Keratinocyte (primary cell): ENCODE data around the gene PTGDS. TPM values are rescaled to one million over a fixed set of nuclear protein-coding genes. Genes with fewer than 3 reads are reported as not detected.

Source experiments
- DNase-seq: peaks from one replicate; pipeline ENCODE4 v3.0.0-alpha.2; 2011; ENCODE audit warnings: low read depth, missing footprints, low spot score
- FAIRE-seq: peaks from 2 replicates; lab custom pipeline; 2011; peaks lifted over from hg19 to GRCh38; lab: Jason Lieb, UNC
- H2AFZ ChIP-seq: 2 replicates; pipeline ENCODE4 v1.6.0; 2012; ENCODE audit warnings: low read length, control low read depth, inconsistent platforms; ENCODE audit not compliant: control insufficient read depth
- H3K27ac ChIP-seq: 2 replicates; pipeline ENCODE4 v1.5.1; 2011; ENCODE audit warnings: low read length; ENCODE audit not compliant: control insufficient read depth, insufficient read depth
- H3K27me3 ChIP-seq: 3 replicates; pipeline ENCODE4 v1.6.0; 2011; ENCODE audit warnings: low read length; ENCODE audit not compliant: control insufficient read depth, insufficient read depth; ENCODE audit errors: extremely low read depth
- H3K36me3 ChIP-seq, 2 experiments: 2 replicates in 1 of 2; 3 replicates in 1 of 2; pipeline ENCODE4 v1.5.1; 2011; ENCODE audit warnings: low read length in 2 of 2, mild to moderate bottlenecking in 1 of 2; ENCODE audit not compliant: control insufficient read depth in 2 of 2, insufficient read depth in 2 of 2; ENCODE audit errors: extremely low read depth in 1 of 2
- H3K4me1 ChIP-seq: 3 replicates; pipeline ENCODE4 v1.5.1; 2011; ENCODE audit warnings: low read length; ENCODE audit not compliant: control insufficient read depth, insufficient read depth; ENCODE audit errors: extremely low read depth
- H3K4me2 ChIP-seq: 3 replicates; pipeline ENCODE4 v1.6.0; 2011; ENCODE audit warnings: low read depth, low read length; ENCODE audit not compliant: control insufficient read depth, insufficient read depth; ENCODE audit errors: extremely low read depth
- H3K4me3 ChIP-seq, 3 experiments: fragments of 200-600 bp in 1 of 3; sonication (generic) in 1 of 3; 2 replicates in 2 of 3; 3 replicates in 1 of 3; pipeline ENCODE4 v1.5.1; 2011 to 2016; ENCODE audit warnings: low read length in 3 of 3, mild to moderate bottlenecking in 3 of 3, control low read depth in 2 of 3, inconsistent platforms in 1 of 3, low read depth in 1 of 3, mixed read lengths in 1 of 3, mixed run types in 1 of 3, moderate library complexity in 1 of 3; ENCODE audit not compliant: control insufficient read depth in 2 of 3, insufficient read depth in 2 of 3; ENCODE audit errors: extremely low read depth in 1 of 3
- H3K79me2 ChIP-seq: 2 replicates; pipeline ENCODE4 v1.6.0; 2012; ENCODE audit warnings: low read length; ENCODE audit not compliant: control insufficient read depth, insufficient read depth
- H3K9ac ChIP-seq: 3 replicates; pipeline ENCODE4 v1.6.0; 2011; ENCODE audit warnings: low read length; ENCODE audit not compliant: control insufficient read depth, insufficient read depth; ENCODE audit errors: extremely low read depth
- H3K9me1 ChIP-seq: 3 replicates; pipeline ENCODE4 v1.6.0; 2011; ENCODE audit warnings: low read length; ENCODE audit not compliant: control insufficient read depth, insufficient read depth; ENCODE audit errors: extremely low read depth
- H3K9me3 ChIP-seq: 2 replicates; pipeline ENCODE4 v1.5.1; 2012; ENCODE audit warnings: low read depth, low read length; ENCODE audit not compliant: control insufficient read depth
- H4K20me1 ChIP-seq: 3 replicates; pipeline ENCODE4 v1.6.0; 2011; ENCODE audit warnings: low read length; ENCODE audit not compliant: control insufficient read depth, insufficient read depth; ENCODE audit errors: extremely low read depth
- EZH2 ChIP-seq: IDR thresholded peaks from one replicate; pipeline ENCODE4 v1.6.1; 2012; ENCODE audit warnings: inconsistent platforms, mild to moderate bottlenecking, low read length, moderate library complexity
- dilution Hi-C: fragments of 300-500 bp; cut with MboI; formaldehyde crosslinking; loops from one replicate; pipeline ENCODE4 v1.7.0; 2020; ENCODE audit warnings: low sequenced_read_pairs; ENCODE audit not compliant: extremely low pct_ligation_motif_present
- polyA plus RNA-seq, 5 experiments: library from polyadenylated mRNA; depleted of rRNA in 3 of 5; stranded (reverse) in 3 of 5; stranded (forward) in 1 of 5; unstranded in 1 of 5; fragments of >200 nt; gene quantifications; 1 replicate in 1 of 5; 2 replicates in 3 of 5; 3 replicates in 1 of 5; pipeline versions ENCODE4 v1.2.1 to v1.2.3, GENCODE V29; 2011 to 2012; ENCODE audit warnings: missing spikeins in 2 of 5, low read depth in 1 of 5, low replicate concordance in 1 of 5
- TF ChIP-seq, protein P1 (sequence below), 3 experiments: IDR thresholded peaks in 1 of 3; conservative IDR thresholded peaks in 1 of 3; optimal IDR thresholded peaks in 1 of 3; 2 replicates in 2 of 3; 3 replicates in 1 of 3; pipeline versions ENCODE3 to v1.5.1; 2011; ENCODE audit warnings: low read length in 3 of 3, mild to moderate bottlenecking in 3 of 3, moderate library complexity in 2 of 3, control low read depth in 1 of 3, inconsistent platforms in 1 of 3; ENCODE audit not compliant: insufficient read depth in 2 of 3; ENCODE audit errors: extremely low read depth in 1 of 3

PTGDS gene
- polyA plus RNA-seq, 1 donor (not counting 4 experiments of a cell fraction or from before 2014, with no cell fraction given): not detected

DNA sequence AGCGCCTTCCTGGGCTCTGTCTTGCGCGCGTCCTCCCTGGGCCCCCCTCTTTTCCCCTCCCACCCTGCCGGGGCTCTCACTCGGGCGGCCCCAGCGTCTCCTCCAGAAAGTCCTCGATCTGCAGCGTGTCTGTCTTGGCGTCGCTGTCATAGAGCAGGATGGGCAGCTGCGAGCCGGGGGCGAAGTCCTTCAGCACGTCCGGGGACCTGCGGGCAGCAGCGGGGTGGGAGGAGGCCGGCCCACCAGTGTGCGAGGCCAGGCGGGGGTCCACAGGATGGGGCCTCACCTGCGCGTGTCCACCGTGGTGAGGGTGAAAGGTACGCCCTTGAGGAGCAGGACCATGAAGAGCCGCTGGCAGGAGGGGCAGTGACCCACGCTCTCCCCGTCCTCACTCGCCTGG, 18.1 kb downstream of the PTGDS start:
- no peak for FAIRE-seq
- H3K27ac ChIP-seq: no peak overlapping the region
- H3K4me3 ChIP-seq: peak overlapping the region in 1 of 3 experiments; percentile 36
- no peak overlapping the region for H3K9ac ChIP-seq
- no peaks in the 10 kb centered on the region for H3K9me3 ChIP-seq
- no peak overlapping the region for H3K4me2 ChIP-seq
- H2AFZ ChIP-seq: no peak overlapping the region
- no peaks in the 10 kb centered on the region for H3K9me1 ChIP-seq
- H3K27me3 ChIP-seq: no peaks in the 10 kb centered on the region
- TF ChIP-seq EZH2: no peak
- TF ChIP-seq, protein P1, sequence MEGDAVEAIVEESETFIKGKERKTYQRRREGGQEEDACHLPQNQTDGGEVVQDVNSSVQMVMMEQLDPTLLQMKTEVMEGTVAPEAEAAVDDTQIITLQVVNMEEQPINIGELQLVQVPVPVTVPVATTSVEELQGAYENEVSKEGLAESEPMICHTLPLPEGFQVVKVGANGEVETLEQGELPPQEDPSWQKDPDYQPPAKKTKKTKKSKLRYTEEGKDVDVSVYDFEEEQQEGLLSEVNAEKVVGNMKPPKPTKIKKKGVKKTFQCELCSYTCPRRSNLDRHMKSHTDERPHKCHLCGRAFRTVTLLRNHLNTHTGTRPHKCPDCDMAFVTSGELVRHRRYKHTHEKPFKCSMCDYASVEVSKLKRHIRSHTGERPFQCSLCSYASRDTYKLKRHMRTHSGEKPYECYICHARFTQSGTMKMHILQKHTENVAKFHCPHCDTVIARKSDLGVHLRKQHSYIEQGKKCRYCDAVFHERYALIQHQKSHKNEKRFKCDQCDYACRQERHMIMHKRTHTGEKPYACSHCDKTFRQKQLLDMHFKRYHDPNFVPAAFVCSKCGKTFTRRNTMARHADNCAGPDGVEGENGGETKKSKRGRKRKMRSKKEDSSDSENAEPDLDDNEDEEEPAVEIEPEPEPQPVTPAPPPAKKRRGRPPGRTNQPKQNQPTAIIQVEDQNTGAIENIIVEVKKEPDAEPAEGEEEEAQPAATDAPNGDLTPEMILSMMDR (optimal IDR thresholded peaks at IDR 0.05 in 1 of 3, IDR thresholded peaks at IDR 0.05 in 1 of 3, conservative IDR thresholded peaks at IDR 0.05 in 1 of 3; ENCODE audit: extremely low read depth in 1 of 3, insufficient read depth in 2 of 3, low read length in 3 of 3): no peak
- peaks cover 0 to 10% of the 10 kb centered on the region in 2 experiments for H3K36me3 ChIP-seq
- peaks cover 50% of the 10 kb centered on the region for H3K4me1 ChIP-seq
- H4K20me1 ChIP-seq: peaks cover 3% of the 10 kb centered on the region
- no peaks in the 10 kb centered on the region for H3K79me2 ChIP-seq
- no peak for DNase-seq
- dilution Hi-C loops: no loop called here

DNA sequence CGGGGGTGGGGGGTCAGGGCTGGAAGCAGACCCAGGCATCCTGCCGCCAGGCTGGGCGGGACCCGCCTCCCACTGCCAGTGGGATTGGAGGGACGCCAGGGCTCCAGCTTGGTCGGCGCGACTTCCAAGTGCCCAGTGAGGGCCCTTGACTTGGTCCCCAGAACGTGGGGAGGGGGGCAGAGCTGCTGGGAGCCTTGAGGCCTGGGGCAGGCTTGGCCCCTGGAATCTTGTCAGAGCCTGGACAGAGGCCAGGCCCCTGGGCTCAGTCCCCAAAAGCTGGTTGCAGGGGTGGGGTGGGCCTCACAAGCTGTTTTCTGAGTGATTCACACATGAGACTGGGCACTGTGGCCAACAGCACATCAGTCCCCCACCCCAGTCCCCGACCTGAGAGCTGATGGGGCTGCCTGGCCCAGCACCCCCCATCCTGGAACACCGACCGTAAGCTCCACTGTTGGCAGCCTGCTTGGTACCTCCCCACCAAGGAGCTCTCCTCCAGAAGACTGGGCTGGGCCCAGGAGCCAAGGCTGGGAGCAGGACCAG, 18.5 kb downstream of the PTGDS start:
- Histone ChIP-seq H3K27ac (no peak overlapping the region), H3K79me2 (no peaks in the 10 kb centered on the region), H3K9me1 (no peaks in the 10 kb centered on the region), H4K20me1 (peaks cover 3% of the 10 kb centered on the region), H3K27me3 (no peaks in the 10 kb centered on the region), H3K36me3 (peaks cover 0 to 10% of the 10 kb centered on the region in 2 experiments), H3K4me2 (peak overlapping the region; percentile 46), H3K4me3 (peak overlapping the region in 1 of 3 experiments; percentile 36), H3K4me1 (peaks cover 50% of the 10 kb centered on the region), H3K9me3 (no peaks in the 10 kb centered on the region), H2AFZ (no peak overlapping the region), H3K9ac (no peak overlapping the region)
- FAIRE-seq: no peak
- dilution Hi-C loops: no loop called here
- DNase-seq: no peak
- no peak for TF ChIP-seq EZH2
- TF ChIP-seq, protein P1 (optimal IDR thresholded peaks at IDR 0.05 in 1 of 3, IDR thresholded peaks at IDR 0.05 in 1 of 3, conservative IDR thresholded peaks at IDR 0.05 in 1 of 3; ENCODE audit: extremely low read depth in 1 of 3, insufficient read depth in 2 of 3, low read length in 3 of 3): no peak
